HG03060 (cell line): ENCODE results near the gene SLC2A4.
A peak's percentile ranks its signal among the peaks of the same experiment; 100 is the strongest.
"Not testable (repeated sequence)": the region's sequence is repeated elsewhere in the genome, so short reads cannot be mapped to it uniquely, and the experiment has no call there.

Source experiments
- ATAC-seq: cut with Tn5 transposase; IDR thresholded peaks from one replicate; pipeline ENCODE4 v1.9.1; 2021; ENCODE audit warnings: low read depth, moderate number of reproducible peaks; ENCODE audit not compliant: unreplicated experiment

Gene SLC2A4

DNA sequence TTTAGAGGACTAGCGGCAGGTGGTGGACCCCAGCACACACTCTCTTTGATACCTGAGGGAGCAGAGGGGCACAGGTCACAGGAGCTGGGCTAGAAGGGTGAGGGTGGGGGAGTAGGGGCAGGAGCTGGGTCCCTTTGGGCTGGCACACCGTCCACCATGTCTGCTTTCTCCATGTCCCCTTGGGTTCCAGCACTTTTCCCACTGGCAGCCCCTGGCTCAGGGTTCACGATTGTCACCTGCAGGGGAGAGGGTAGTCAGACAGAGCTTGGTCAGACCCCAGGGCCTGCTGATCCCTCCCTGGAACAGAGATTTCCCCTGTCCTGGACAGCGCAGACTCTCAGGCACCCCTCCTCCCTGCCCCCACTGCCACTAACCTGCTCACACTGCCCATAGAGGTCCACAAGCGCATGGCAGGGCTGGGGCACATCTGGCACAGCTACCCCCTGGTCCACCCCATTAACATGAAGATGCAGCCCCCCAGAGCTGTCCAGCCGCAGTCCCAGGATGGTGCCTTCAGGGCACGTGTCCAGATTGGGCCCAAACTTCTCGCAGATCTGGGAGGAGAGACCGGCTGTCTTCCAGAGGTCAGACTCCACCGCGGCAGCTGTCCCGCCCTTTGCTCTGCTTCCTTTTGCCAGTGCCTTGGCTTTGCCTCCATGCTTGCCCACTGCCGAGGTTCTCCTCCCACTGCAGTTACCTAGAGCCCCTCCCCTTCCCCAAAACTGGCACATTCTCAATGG, 36.8 kb downstream of the SLC2A4 start:
- no peak for ATAC-seq

DNA sequence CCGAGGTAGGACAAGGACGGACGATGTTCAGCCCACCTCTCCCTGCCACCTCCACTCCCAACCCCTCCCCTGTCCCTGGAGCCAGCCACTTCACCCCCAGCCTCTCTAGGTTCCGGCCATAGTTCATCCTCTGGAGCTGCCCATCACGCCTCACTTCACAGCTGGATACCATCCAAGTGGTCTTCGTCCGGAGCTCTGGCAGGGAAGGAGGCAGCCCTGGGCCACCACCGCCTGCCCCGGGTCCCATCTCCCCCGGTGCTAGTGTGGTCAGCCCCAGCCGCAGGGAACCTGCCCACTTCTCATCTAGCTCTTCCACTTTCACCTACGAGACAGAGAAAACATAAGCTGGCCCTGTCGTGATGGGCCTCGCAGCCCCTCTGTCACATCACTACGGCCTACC, 39.9 kb downstream of the SLC2A4 start:
- no peak for ATAC-seq

DNA sequence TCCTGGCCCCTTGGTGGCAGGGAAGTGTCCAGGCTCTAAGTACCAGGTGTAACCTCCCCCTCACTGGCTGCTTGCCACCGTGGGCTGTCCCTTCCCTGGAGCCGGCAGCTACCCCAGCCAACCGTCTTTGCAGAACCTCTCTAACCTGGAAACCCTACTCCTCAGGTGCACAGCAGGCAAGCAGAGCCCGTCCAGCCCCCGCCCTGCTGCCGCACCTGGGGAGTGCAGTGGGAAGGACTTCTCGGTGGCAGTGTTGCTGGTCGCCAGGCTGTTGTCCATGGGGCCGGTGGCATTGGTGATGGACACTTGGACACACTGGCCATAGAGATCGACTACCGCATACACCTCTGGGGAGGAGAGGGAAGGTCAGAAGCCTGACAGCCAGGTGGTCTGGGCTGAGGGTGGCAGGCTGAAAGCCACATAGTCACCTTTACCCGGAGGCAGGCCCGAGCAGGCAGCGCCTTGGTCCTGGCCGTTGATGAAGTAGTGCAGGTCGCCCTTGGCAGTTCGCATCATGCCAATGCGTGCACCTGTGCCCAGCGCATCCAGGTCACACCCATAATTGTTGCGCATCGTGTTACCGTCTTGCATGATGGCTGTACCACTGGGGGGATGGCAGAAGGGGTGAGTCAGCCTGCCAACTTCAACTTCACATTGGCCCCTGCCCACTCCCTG, 41.1 kb downstream of the SLC2A4 start:
- ATAC-seq = no peak

DNA sequence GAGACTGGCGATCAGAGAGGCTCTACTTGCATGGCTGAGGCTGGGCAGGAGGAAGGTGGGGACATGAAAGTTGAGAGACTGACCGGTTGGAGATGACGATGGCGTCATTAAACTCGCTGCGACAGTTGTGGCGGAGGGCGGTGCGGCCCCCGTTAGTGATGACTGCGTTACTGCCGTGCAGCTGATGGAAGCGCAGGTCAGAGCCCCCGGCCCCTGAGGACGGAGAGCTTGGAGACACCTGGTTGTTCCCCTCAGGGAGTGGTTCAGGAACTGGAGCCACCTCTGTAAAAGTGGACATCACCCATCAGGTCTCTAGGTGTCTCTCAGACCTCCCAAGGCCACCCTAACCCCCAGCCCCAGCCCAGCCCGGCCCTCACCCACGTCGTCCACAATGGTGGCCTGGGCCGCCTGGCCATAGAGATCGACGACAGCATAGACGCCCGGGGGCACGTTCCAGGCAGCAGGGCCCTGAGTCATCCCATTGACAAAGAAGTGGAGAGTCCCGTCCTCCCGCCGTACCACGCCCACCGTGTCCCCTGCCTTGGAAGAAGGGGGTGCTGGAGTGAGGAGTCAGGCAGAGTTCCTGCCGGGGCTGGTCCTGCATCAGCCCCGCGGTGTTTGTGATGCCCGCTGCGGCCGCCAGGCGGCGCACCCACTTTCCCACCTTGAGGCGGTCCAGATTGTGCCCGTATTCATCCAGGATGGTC, 42.4 kb downstream of the SLC2A4 start:
- no peak for ATAC-seq

DNA sequence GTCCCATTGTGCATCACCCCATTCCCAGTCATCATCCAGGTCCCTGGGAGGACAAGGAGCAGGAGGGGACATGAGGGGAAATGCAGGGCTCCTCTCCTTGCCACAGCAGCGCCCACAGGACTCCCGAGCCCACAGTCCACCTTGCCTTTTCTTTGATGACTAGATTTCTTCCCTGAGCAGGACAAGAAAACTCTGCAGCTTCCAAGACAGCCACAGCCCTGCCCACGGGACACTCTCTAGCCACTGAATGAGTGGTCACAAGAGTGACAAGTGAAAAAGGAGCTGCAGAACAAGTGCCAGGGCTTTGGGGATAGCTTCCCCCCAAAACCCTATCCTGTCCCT, 42.9 kb downstream of the SLC2A4 start:
- ATAC-seq = no peak

DNA sequence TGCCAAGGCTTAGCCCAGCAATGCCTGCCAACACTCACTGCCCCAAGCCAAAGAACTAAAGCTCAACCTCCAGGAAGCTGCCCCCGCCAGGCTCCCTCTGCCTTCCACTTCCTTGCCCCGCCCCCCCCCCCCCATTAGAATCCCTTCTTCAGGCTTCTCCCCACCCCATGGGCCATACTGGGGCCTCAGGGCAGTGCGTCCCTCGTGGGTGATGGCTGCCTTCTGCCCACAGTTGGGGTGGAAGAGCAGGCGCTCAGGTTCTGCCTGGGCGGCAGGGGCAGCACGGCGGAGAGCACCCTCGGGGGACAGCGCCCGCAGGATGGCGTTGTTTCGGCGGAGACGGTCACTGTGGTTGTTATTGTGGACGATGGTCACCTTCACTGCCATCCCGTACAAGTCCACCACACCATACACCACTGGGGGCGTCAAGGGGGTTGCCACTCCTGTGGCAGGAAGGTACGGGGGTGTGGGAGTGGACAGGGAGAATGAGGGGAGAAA, 43.6 kb downstream of the SLC2A4 start:
- no peak for ATAC-seq

DNA sequence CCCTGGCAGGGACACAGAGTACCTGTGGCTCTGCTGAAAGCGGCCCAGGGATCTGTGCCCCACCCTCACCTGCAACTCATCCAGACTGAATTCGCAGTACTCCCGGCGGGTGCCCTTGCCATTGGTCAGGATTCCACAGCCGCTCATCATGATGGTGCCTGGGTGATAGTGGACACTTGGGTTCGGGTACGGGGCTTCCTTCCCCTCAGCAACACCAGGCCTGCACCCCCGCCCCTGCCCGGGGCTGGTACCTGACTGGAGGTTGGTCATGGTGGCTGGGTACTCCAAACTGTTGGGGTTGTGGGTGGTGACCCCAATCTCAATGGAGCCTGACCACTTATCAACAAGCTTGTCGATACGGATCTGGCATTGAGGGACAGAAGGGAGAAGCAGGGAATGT, 44.7 kb downstream of the SLC2A4 start:
- no peak for ATAC-seq

DNA sequence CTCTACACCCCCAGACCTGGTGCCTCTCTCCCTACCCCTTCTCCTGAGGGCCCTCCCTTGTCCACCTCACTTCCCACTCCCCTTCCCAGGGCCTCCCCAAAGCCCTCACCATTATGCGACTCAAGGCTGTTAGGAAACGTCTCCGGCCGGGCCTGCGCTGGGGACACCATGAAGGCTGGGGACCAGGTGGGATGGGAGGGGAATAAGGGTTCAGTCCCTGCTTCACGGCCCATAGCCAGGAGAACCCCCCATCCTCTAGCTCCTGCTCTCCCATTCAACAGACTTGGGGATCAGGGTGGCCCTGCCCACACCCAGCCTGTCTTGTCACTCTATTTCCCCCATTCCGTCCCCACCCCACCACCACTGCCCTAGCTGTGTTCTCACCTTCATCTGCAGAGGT, 45.5 kb downstream of the SLC2A4 start:
- no peak for ATAC-seq

DNA sequence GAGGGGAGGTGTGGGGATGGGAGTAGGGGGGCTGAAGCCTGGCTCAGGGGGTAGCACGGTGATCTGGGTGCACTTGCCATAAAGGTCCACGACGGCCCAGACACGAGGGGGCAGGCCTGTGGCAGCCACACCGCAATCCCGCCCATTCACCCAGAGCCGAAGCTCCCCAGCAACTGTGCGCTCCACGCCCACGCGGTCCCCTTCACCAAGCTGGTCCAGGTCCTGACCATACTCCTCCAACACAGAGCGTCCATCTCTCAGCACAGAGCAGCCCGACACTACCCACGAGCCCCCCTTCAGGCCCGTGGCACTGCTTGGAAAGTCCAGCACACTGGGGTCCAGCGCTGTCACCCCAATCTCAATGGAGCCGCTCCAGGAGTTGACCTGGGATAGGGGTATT, 46.0 kb downstream of the SLC2A4 start:
- no peak for ATAC-seq

DNA sequence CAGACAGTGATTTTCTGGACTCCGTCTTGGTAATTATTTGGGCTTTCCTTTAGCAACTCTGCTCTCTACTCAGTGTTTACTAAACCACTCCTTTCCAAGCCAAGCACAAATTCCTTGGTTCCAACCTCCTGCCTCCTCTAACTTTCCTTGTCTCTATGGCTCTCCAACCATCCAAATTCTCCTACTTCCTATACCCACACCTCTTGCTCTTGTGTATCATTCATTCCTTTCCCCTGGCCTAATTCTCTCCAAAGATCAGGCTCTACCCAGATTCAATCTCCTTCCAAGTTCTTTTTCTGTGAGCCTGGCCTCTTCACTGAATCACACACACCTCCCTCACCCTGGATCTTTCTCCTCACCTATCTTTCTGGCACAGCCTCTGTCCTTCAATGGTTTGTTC, 46.5 kb downstream of the SLC2A4 start:
- no peak for ATAC-seq

DNA sequence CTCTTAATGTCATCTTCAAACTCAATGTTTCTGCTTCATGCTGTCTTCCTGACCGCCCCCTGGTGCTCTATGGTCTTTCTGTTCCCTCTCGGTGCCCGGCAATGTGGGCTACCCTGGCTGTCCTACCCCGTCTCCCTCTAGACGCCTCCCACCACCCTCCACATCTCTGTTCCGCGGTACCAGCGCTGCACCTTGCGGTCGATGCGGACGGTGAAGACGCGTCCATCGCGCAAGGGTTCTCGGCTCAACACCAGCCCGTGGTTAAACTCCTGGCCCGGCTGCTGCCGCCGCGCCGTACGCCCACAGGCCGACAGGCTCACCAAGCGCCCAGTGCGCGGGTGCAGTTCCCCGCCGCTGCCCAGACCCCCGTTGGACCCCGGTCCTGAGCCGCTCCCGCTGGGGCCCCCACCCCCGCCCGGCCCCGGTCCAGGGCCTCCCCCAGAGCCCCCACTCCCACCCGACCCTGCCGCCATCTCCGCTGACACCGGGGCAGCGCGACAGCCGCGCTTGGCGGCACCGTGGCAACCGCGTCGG, 47.4 kb downstream of the SLC2A4 start, which contains the start of gene NEURL4:
TSS of gene NEURL4 (minus strand) at position 496 of the 534 bp plus-strand sequence. CDS start at position 473, 23 bp downstream.
- peak; percentile 11 for ATAC-seq

DNA sequence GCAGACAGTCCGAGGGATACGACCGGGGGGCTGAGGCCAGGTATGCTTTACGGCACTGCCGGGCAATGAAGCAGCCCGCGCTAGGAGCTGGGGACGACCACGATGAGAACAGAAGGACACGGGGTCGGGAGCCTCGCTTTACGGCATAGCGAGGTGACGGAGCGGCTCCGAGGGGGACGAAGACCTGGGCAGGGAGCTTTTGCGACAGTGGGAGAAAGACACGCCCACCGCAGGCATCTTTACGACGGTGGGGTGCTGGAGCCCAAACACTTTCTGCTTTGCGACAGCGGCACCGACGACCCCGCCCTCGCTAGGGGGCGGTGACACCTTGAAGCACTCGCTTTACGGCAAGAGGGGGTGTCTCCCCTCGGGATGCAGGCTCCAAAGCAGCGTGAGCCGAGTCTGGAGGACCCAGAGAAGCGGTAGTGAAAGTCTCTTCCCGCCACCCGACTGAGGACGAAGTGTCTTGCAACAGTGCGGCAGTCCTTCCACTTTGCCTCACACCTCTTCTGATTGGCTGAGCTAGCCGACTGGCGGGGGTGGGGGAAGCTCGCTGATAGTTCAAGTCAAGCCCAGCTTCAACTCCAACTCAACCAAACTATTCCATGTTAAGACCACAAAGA, 48.0 kb downstream of the SLC2A4 start:
- peak; percentile 52 for ATAC-seq

DNA sequence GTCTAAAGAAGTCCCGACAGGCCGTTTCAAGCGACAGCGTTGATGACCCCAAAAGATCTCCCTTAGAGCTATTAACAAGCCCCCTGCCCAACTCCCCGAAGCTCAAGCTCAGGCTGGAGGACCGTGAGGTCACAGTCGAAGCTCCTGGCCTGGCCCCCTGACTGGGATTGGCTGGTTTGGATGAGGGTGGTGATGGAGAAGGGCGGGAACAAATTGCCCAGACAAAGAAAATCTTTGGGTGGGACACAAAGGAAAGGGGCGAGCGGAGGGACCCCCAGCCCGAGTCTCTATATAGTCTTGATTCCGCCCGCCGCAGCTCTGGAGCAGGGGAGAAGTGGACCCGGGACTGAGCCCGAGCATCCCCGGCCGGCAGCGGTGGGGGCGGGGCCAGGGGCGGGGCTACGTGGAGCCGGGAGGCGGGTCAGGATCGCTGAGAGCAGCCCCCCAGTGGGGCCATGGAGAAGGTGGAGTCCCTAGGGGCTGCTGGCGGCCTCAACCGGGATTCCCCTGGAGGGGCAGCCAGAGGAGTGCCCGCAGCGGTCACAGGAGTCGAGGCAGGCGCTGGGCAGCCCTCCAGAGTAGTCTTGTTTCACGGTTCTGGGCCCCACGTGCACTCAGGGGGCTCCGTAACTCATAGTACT, 48.6 kb downstream of the SLC2A4 start:
- ATAC-seq = no peak

DNA sequence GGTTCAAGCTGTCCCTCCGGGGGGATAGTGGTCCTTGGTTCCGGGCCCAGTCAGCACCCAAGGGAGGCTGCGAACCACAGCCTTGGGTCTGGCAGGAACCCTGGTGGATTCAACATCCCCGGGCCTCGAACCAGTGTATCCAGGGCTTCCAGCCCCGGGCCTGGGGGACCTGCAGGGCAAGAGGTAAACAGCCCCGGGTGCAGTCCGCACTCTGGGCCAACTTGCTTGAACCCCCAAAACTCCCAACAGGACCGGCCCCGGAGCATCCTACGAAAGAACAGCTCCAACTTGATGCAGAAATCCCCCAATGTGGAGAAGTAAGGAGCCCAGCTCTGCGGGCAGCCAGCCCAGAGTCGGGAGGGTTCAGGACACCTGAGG, 49.1 kb downstream of the SLC2A4 start:
- no peak for ATAC-seq

DNA sequence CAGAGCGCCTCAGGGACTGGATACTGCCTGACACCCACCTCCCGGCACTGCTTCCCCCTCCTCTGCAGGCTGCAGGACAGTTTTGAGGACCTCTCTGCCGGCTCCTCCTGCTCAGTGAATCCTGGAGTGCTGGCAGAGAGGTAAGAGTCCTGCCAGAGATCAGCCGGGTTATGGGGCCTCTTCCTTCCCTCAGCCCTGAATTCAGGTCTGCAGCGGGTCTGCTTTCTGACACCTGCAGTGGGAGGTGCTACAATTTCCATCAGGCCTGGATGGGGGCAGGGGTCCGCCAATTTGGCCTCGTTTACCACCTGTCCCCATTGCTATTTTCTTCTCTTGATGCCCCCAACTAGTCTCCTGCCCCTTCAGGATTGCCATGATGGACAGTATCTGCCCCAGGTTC, 50.6 kb downstream of the SLC2A4 start:
- no peak for ATAC-seq

DNA sequence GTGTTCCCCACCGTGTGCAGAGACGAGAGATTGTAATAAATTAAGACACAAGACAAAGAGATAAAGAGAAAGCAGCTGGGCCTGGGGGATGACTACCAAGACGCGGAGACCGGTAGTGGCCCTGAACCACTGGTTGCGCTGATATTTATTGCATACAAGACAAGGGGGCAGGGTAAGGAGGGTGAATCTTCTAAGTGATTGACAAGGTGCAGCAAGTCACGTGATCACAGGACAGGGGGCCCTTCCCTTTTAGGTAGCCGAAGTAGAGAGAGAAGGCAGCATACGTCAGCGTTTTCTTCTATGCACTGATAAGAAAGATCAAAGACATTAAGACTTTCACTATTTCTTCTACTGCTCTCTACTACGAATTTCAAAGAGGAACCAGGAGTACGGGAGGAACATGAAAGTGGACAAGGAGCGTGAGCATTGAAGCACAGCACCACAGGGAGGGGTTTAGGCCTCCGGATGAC, 51.1 kb downstream of the SLC2A4 start:
- not testable (repeated sequence) for ATAC-seq

DNA sequence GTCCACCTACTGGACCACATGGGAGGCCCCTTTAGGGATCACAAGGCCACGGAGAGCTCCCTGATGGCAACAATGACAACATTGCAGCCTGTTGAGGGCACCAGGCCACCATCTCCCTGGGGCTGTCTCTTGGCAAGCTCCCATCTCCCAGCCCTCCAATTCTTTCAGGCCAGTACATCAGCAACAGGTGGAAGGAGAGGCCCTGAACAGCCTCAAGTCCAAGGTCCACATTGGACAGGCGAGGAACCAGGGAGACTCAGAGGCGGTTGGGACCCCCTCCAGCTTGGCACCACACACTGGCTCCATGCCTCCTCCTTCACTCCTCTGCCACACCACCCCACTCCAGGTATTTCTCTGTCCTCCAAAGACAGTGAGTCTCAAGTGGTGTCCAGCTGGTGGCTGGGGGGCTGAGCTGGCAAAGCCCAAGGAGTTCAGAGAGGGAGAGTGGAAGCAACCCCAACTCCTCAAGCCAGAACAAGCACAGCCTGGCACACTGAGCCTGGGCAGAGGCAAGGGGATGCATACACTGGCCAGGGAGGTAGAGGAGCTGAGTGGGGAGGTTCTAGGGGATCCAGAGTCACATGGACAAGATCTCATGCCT, 53.5 kb downstream of the SLC2A4 start:
- no peak for ATAC-seq

DNA sequence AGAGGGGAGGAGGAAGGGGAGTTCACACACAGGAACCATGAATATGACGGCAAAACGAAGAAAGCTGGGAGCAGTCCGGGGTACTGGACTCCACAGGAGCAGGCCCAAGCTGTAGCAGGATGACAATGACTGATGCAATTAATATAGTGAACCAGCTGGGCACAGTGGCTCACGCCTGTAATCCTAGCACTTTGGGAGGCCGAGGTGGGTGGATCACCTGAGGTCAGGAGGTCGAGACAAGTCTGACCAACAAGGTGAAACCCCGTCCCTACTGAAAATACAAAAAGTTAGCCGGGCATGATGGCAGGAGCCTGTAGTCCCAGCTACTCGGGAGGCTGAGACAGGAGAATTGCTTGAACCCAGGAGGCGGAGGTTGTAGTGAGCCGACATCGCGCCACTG, 54.2 kb downstream of the SLC2A4 start:
- ATAC-seq = not testable (repeated sequence)

DNA sequence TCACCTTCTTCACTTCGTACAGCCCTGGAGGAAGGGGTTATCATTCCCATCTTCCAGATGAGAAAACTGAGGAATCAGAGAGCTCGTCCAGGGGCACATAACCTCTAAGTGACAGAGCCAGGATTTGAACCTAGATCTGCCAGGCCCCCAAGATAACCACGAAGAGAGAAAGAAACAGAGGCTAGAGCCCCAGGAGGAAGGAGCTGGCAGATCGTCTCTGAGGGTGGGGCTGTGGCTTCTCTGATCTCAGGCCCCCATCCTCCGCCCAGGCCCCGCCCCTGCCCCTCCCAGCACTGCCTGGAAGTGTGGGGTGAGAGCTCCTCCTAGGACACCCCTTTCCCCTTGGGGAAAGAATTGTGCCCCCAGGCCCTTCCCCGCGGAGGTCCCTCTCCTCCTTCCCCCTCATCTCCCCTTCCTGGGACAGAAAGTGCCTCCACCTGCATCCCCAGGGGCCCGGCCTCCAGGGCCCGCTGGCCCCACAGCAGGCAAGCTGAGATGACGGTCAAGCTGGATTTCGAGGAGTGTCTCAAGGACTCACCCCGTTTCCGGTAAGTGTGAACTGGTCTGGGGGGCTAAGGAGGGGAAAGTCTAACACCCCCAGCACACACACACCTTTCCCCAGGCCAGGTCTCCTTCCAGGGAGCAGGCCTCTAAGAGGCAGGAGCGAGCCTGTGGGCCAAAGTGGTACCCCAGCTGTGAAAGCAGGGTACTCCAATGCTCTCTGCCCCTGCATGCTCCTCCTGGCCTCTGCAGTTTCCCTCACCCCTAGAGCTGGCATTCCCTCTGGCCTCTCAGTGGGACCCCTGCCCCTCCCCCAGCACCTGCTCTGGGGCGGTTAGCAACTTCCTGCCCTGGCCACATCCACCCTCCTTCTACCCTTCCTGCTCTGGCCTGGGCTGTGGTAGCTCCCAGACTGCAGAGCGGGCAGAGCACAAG, 55.0 kb downstream of the SLC2A4 start, which contains the start of gene ACAP1:
TSS of gene ACAP1 (plus strand) at position 290 of the 936 bp plus-strand sequence. CDS start at position 496, 206 bp downstream.
- no peak for ATAC-seq
